ENCODE results near the gene CLRN2. TPM values are rescaled to one million over a fixed set of nuclear protein-coding genes. Genes with fewer than 3 reads are reported as not detected.

CLRN2 gene
- polyA plus RNA-seq (2013, experiment 1 of 2; ENCODE audit: insufficient read length) = not detected
- polyA plus RNA-seq (2013, experiment 2 of 2; ENCODE audit: insufficient read length) = not detected

- no peak for DNase-seq
Observed at GRCh38 chr4:17514865-17515264, at the start of gene CLRN2. Gene CLRN2 (plus strand): TSS chr4:17515165. CDS start chr4:17515267, 102 bp downstream.

DNA sequence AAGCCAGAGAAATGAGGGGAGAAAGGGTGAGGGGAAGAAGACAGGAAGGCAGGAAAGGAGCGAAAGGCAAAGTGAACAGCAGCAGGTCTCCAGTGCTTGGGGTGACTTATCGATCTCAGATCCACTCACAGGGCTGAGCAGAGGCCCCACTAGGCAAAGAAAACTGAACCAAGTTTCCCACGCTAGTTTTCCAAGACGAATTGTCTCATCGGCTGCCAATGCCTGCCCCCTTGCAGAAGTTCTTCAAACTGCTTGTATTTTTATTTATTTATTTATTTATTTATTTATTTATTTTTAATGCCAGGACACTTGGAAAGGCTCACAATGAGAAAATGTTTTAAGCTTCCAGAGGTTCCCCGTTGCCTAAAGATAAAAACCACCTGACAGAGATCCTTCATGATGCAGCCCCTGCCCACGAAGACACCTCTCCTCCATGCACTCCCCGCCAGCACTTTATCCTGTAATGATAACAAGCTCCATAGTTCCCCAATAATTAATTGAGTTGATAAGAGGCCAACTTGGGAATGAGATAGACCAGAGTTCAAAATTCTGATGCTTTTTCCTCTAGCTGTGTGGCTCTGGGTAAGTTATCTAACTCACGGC, 46.2 kb upstream of the CLRN2 start:
- DNase-seq = peak; percentile 38

GRCh38 chr4:17469931-17470674, 44.9 kb upstream of the CLRN2 start:
- no peak for DNase-seq

- DNase-seq = peak; percentile 67
Observed at GRCh38 chr4:17475481-17475880, 39.5 kb upstream of the CLRN2 start.

GRCh38 chr4:17476853-17477252, 38.1 kb upstream of the CLRN2 start:
- DNase-seq = no peak

- DNase-seq = no peak
Observed at GRCh38 chr4:17477774-17478472, 37.0 kb upstream of the CLRN2 start.

DNA sequence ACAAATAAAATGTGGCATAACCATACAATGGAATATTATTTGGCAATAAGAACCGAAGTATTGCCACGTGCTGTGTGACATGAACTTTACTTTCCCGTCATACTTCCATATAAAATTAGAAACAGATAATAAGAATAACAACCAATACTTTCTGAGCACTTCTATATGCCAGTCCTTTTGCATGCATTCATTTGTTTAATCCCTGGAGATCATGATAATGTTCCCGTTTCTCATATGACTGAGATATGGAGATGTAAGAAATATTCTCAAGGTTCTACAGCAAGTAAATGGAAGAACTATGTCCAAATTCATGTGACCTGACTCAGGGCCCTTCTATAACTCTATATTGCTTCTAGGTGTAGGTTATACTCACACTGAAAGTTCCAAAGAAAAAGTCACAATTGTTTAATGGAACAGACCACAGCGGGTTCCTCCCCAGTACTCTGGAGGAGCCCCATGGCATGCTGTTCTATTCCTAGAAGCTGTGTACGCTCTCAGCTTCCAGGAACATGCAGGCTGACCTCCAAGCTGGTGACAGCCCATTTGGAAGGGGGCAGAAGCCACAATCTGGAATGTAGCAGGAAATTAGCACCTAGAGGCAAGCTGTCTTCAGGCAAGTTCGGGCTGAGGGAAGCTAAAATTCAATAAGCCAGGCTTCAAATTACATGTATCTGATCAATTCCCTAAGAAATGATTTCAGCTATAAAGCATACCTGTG, 34.6 kb upstream of the CLRN2 start:
- DNase-seq = no peak

DNA sequence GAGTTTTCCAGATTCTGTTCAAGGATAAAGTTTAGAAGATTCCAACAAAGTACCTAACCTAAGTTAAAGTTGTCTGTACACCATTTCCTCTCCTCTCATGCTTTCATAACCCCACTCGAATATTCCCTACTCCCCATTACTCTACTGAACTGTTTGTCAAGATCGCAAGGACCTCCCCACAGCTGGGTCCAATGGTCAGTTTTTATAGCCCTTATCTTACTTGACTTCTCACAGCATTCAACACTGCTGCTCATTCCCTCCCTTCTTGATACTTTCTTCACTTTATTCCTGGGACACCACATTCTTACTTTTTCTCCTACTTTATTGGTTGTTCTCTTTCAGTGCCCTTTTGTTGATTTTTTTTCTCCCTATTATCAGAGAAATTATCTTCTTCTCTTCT, 34.0 kb upstream of the CLRN2 start:
- DNase-seq = no peak

- DNase-seq = no peak
Observed at GRCh38 chr4:17482716-17483115, 32.2 kb upstream of the CLRN2 start.

DNA sequence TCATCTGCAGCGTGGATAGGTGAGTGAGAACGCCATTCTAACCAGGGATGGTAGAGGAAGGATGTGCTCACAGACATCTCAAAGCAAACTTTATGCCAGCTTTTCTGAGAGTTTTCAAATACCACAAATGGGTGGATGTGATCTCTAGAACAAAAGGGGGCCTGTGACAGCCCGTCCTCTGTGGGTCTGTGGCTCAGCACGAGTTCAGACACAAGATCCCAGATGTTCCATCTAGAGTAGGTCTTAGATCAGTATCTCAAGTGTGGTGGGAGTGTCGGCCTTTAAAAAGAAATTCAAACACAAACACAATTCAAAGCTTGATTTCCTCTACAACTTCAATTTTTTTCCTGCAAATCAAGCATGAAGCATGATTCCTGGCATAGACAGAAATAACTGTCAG, 25.8 kb upstream of the CLRN2 start:
- DNase-seq = no peak

- DNase-seq = no peak
Observed at GRCh38 chr4:17489721-17490120, 25.2 kb upstream of the CLRN2 start.

- no peak for DNase-seq
Observed at GRCh38 chr4:17490575-17491059, 24.3 kb upstream of the CLRN2 start.

DNA sequence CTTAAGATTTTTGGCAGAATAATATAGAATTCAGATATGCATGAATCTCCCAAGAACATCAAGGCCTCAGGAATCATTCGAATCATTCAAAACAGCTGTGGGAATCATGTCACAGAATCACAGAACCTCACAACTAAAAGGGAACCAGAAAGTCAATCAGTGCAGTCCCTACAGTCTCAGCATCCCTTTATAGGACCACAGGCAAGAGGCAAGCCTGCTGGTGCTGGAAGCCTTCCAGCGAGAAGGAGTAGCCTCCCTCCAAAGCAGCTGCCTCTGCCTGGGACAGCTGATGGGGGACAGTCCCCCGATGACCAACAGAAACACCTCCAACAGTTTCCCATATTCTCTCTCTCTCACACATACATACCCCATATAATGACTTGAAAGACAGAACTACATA, 23.8 kb upstream of the CLRN2 start:
- DNase-seq = no peak

- DNase-seq = no peak
Observed at GRCh38 chr4:17492058-17492741, 22.8 kb upstream of the CLRN2 start.

DNA sequence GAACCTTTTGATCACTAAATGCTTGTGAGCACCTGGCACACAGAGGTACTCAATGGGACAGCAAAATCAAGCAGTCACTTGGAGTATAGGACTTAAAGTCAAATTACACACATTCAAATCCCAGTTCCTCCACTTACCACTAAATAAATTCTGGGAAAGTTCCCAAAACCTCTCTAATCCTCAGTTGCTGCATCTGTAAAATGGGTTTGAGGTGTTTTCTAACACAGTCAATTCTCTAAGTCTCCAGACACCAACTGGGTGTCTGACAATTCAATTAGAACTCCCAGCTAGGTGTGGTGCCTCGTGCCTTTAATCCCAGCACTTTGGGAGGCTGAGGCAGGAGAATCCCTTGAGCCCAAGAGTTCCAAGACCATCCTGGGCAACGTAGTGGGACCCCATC, 22.1 kb upstream of the CLRN2 start:
- DNase-seq = no peak

DNA sequence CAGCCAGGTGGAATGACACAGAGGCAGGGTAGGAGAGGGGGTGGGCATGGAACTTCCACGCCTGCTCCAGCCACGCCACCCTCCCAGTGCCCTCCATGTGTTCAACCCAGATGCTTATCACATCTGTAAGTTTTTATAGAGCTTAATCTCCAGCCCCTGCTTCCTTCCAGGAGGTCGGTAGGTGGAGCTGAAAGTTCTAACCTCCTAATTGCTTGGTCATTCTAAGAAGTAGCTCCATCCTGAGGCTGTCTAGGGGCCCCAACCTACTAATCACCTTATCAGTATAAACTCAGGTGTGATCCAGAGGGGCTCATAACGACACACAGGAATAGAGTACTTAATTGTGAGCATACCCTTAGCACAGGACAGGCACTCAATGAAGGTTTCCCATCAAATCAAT, 21.3 kb upstream of the CLRN2 start:
- no peak for DNase-seq

DNA sequence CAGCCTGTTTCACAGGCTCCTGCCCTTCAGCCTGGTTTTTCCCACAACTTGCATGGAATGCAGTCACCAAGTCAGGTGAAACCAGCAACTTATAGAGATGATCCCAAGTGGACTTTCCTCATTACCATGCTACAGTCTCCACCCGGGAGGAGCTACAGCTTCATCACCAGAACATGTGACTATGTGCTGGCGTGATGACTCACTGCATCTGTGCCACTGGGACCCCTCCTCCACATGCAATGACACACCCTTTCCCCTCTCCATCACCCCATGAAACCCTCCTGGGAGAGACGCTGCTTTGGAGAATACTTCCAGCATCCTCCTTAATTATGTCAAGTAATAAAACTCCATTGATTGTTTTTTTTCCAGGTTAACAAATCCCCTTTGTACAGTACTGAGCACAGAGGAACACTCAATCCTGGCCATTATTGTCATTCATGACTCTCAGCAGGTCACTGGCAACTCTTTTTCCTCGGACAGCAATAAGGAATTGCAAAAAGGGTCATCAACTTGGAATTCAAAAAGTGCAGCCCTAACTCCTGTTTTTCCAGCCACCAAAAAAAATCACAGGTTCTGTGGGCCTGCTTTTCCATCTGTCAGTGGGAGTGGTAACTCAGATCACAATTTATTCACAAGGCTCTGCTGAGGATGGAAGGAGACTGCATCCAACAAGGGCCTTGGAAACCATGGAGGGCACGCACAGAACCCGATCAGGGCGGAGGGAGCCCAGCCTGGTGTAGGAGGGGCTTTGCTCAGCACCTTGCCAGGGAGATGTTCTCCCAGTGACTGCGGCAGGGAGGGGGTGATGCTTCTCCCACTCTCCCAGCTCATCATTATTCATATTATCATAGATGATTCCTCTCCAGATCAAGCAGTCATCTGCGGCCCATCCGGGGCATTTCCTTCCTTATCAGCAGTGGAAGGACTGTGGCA, 20.4 kb upstream of the CLRN2 start:
- DNase-seq = peak; percentile 75

DNA sequence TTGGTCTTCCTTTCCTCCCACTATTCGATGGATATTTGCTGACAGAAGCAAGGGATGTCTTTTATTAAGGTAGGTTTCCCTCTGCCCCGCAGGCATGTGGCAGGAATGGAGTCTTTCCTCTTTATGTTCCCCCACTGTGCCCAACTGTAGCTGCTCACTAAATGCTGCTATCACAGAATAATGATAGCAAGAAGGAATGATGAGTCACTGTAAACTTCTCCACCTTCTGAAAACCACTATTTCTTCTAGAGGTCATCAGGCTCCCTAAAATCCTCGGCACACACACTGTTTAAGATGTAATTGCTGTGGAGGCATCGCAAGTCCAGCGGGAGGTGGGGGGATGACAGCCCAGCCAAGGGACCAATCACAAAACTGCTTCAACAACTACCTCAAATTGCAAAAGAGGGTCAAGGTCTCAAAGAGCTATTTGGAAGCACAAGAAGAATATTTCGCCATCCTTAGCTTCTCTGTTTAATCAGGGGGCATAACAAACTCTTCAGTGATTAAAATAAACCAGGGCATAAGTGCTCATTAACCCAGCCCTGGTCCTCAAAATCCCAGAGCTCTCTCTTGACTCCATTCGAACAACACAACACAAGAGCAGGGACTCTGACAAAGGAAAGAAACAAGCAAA, 17.0 kb upstream of the CLRN2 start:
- DNase-seq = no peak

DNA sequence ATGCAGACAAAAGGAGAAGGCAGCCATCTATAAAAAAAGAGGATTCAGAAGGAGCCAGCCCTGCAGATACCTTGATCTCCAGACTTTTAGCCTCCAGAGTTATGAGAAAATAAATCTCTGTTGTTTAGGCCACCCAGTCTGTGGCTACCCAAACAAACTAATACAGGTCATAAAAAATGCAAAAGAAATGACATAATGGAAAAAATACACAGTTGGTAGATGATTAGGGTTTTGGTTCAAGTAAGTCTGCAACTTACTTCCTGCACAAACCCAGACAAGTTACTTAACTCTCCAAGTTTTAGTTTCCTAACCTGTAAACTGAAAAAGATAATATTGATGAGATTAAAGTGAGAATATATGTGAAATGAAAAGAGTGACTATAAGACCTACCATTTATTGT, 14.4 kb upstream of the CLRN2 start:
- no peak for DNase-seq

DNA sequence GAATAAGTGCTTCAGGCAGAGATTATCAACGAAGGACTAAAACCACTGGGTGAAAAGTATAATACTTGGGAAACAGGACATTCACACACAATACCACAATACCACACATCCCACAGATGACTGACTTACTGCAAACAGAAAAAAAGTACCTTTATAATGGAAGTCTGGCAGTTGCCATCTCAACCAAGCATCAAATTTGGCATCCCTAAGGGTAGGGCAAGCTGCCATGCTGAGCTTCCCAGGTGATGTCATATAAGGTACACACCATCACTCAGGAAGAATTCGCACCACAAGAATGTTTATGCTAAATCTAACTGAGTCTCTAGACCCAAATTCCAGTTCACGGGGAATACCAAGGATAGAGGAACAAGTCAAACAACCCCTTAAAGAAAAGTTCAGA, 12.2 kb upstream of the CLRN2 start:
- DNase-seq = no peak

GRCh38 chr4:17504081-17504480, 10.9 kb upstream of the CLRN2 start:
- no peak for DNase-seq
